Right cardiac atrium (tissue), 5 donors: Measurements from ENCODE around the gene WDR83. TPM values are rescaled to one million over a fixed set of nuclear protein-coding genes. Genes with fewer than 3 reads are reported as not detected.
"Not testable (repeated sequence)": the region's sequence is repeated elsewhere in the genome, so short reads cannot be mapped to it uniquely, and the experiment has no call there.

Experiments
- ATAC-seq, 2 donors: fragments of 200-7000 bp; cut with Tn5 transposase; one replicate each; pipeline versions ENCODE4 v1.8.0 to v1.9.1; 2020; ENCODE audit warnings: moderate library complexity in 2 of 2, mild to moderate bottlenecking in 1 of 2
- DNase-seq, 3 donors: peaks; one replicate each; pipeline ENCODE4 v3.0.0-alpha.2; 2020
- H3K27ac ChIP-seq: one replicate; pipeline ENCODE4 v1.5.1; 2013; ENCODE audit warnings: mild to moderate bottlenecking, low read length, control low read depth, moderate library complexity
- H3K27me3 ChIP-seq: one replicate; pipeline ENCODE4 v1.6.1; 2013; ENCODE audit not compliant: control insufficient read depth, insufficient read depth
- H3K4me1 ChIP-seq: one replicate; pipeline ENCODE4 v1.6.1; 2013; ENCODE audit warnings: low read length; ENCODE audit not compliant: control insufficient read depth, insufficient read depth
- H3K4me3 ChIP-seq: one replicate; pipeline ENCODE4 v1.5.1; 2013; ENCODE audit warnings: low read length, control low read depth
- H3K9me3 ChIP-seq: one replicate; pipeline ENCODE4 v1.6.1; 2013; ENCODE audit warnings: low read length; ENCODE audit not compliant: control insufficient read depth
- WGBS: extraction: QIAGEN DNeasy Blood & Tissue Kit; methylation state at CpG from one replicate; pipeline ENCODE4 v1.1.7; 2013; 5-methylcytosine and 5-hydroxymethylcytosine counted together
- intact Hi-C, 4 donors: fragments of 100-400 bp; cut with DNase I; formaldehyde crosslinking; loops; one replicate each; pipeline versions ENCODE4 v1.11.0 to v1.14.0; 2022 to 2023
- polyA plus RNA-seq: library from polyadenylated mRNA; stranded (reverse); fragments of 200-250 nt; gene quantifications from one replicate; pipeline ENCODE4 v1.2.3, GENCODE V29; 2013
- total RNA-seq, 4 donors: library from RNA; stranded (reverse); fragmentation: NEBNext Ultra II Directional; extraction: Animal tissue kit (Norgen Biotek cat#: 25700); gene quantifications; one replicate each; pipeline ENCODE4 v1.2.1, GENCODE V29; 2021
- donor health status: healthy with polysubstance abuse.
- donor health status: DM: no; HTN: yes; CAD: no.
- donor health status: DM: no; HTN: no; CAD: no.
- donor health status: DM: no; HTN: yes; CAD: no; lungs with severe emphysema.
- donor health status: DM: yes; HTN: yes; CAD: no.

WDR83 gene
- total and polyA plus RNA-seq, 5 donors, result 6.3 to 10.5 (median 8.4) TPM

GRCh38 chr19:12701596-12702282, 35.1 kb downstream of the WDR83 start:
- intact Hi-C loops, result no loop called here
- 89% methylated on average over 33 of the region's 33 CpGs for WGBS
- DNase-seq, result peak in 1 of 3 donors; percentile 57
- Histone ChIP-seq H3K4me3 (no peak overlapping the region), H3K9me3 (no peaks in the 10 kb centered on the region), H3K4me1 (no peaks in the 10 kb centered on the region), H3K27me3 (no peaks in the 10 kb centered on the region), H3K27ac (no peak overlapping the region)
- ATAC-seq, result no peak

GRCh38 chr19:12703046-12703445, 36.4 kb downstream of the WDR83 start:
- H3K27ac ChIP-seq, result no peak overlapping the region
- no peaks in the 10 kb centered on the region for H3K4me1 ChIP-seq
- no peaks in the 10 kb centered on the region for H3K27me3 ChIP-seq
- no peaks in the 10 kb centered on the region for H3K9me3 ChIP-seq
- WGBS, result 57% methylated on average over 9 of the region's 9 CpGs
- ATAC-seq, result no peak
- intact Hi-C loops, result no loop called here
- DNase-seq, result peak in 1 of 3 donors; percentile 58
- H3K4me3 ChIP-seq, result no peak overlapping the region

GRCh38 chr19:12705169-12705568, 38.6 kb downstream of the WDR83 start:
- Histone ChIP-seq H3K4me1 (no peaks in the 10 kb centered on the region), H3K27me3 (no peaks in the 10 kb centered on the region), H3K4me3 (no peak overlapping the region), H3K27ac (no peak overlapping the region), H3K9me3 (no peaks in the 10 kb centered on the region)
- DNase-seq, result no peak
- 93% methylated on average over 13 of the region's 13 CpGs for WGBS
- intact Hi-C loops, result no loop called here
- no peak for ATAC-seq

GRCh38 chr19:12705654-12706331, 39.2 kb downstream of the WDR83 start:
- no peak overlapping the region for H3K27ac ChIP-seq
- ATAC-seq, result no peak
- DNase-seq, result no peak
- H3K9me3 ChIP-seq, result no peaks in the 10 kb centered on the region
- H3K27me3 ChIP-seq, result no peaks in the 10 kb centered on the region
- no peak overlapping the region for H3K4me3 ChIP-seq
- 91% methylated on average over 29 of the region's 29 CpGs for WGBS
- intact Hi-C loops, result no loop called here
- H3K4me1 ChIP-seq, result no peaks in the 10 kb centered on the region

- no peak for ATAC-seq
- no peaks in the 10 kb centered on the region for H3K4me1 ChIP-seq
- no peak overlapping the region for H3K4me3 ChIP-seq
- no peaks in the 10 kb centered on the region for H3K27me3 ChIP-seq
- intact Hi-C loops, result no loop called here
- H3K9me3 ChIP-seq, result no peaks in the 10 kb centered on the region
- DNase-seq, result no peak
- WGBS, result 89% methylated on average over 13 of the region's 13 CpGs
- H3K27ac ChIP-seq, result no peak overlapping the region
Measured at GRCh38 chr19:12706332-12706718, 39.7 kb downstream of the WDR83 start.

GRCh38 chr19:12708641-12709040, 42.0 kb downstream of the WDR83 start:
- Histone ChIP-seq H3K27ac (no peak overlapping the region), H3K27me3 (no peaks in the 10 kb centered on the region), H3K4me3 (no peak overlapping the region), H3K4me1 (no peaks in the 10 kb centered on the region), H3K9me3 (no peaks in the 10 kb centered on the region)
- no peak for ATAC-seq
- DNase-seq, result no peak
- 95% methylated on average over 8 of the region's 8 CpGs for WGBS
- intact Hi-C loops, result no loop called here

GRCh38 chr19:12711187-12711586, 44.6 kb downstream of the WDR83 start:
- Histone ChIP-seq H3K9me3 (no peaks in the 10 kb centered on the region), H3K4me1 (no peaks in the 10 kb centered on the region), H3K27ac (no peak overlapping the region), H3K4me3 (no peak overlapping the region), H3K27me3 (no peaks in the 10 kb centered on the region)
- no peak for DNase-seq
- WGBS, result 91% methylated on average over 17 of the region's 17 CpGs
- intact Hi-C loops, result no loop called here
- ATAC-seq, result no peak

- ATAC-seq, H3K4me3 ChIP-seq, H3K4me1 ChIP-seq, intact Hi-C loops, H3K27ac ChIP-seq, DNase-seq, H3K27me3 ChIP-seq, H3K9me3 ChIP-seq: not testable (repeated sequence)
- WGBS, result 45% methylated on average over 11 of the region's 14 CpGs
Measured at GRCh38 chr19:12712077-12712476, 45.5 kb downstream of the WDR83 start.

- DNase-seq, intact Hi-C loops, H3K9me3 ChIP-seq, H3K4me3 ChIP-seq, H3K4me1 ChIP-seq, H3K27me3 ChIP-seq, H3K27ac ChIP-seq, ATAC-seq: not testable (repeated sequence)
- 91% methylated on average over 9 of the region's 9 CpGs for WGBS
Measured at GRCh38 chr19:12713304-12713703, 46.7 kb downstream of the WDR83 start.

GRCh38 chr19:12715102-12715501, 48.5 kb downstream of the WDR83 start:
- Histone ChIP-seq H3K4me1 (no peaks in the 10 kb centered on the region), H3K4me3 (no peak overlapping the region), H3K27ac (no peak overlapping the region), H3K9me3 (no peaks in the 10 kb centered on the region), H3K27me3 (no peaks in the 10 kb centered on the region)
- DNase-seq (no peak), ATAC-seq (no peak)
- intact Hi-C loops, result no loop called here
- WGBS, result 90% methylated on average over 15 of the region's 15 CpGs

GRCh38 chr19:12715929-12716328, 49.3 kb downstream of the WDR83 start:
- intact Hi-C loops, result no loop called here
- Histone ChIP-seq H3K27ac (no peak overlapping the region), H3K4me3 (no peak overlapping the region), H3K27me3 (no peaks in the 10 kb centered on the region), H3K4me1 (no peaks in the 10 kb centered on the region), H3K9me3 (no peaks in the 10 kb centered on the region)
- DNase-seq (no peak), ATAC-seq (no peak)
- 94% methylated on average over 3 of the region's 3 CpGs for WGBS
